HL-60 (cell line): ENCODE data around the gene ADIG.

Source experiments
- DNase-seq, 2 experiments: peaks; one replicate each; pipeline ENCODE4 v3.0.0-alpha.2; 2010 to 2020; ENCODE audit warnings: low read depth in 1 of 2, low spot score in 1 of 2
- H3K27ac ChIP-seq: fragments of 250-450 bp; sonication (Bioruptor Pico); replicated peaks from 2 replicates; pipeline ENCODE4 v1.5.1; 2020; ENCODE audit warnings: mild to moderate bottlenecking, moderate library complexity
- H3K27me3 ChIP-seq: fragments of 250-450 bp; sonication (Bioruptor Pico); 2 replicates; pipeline ENCODE4 v1.5.1; 2021; ENCODE audit warnings: mild to moderate bottlenecking, moderate library complexity; ENCODE audit not compliant: insufficient read depth, poor library complexity, severe bottlenecking
- H3K4me3 ChIP-seq: replicated peaks from 2 replicates; pipeline ENCODE4 v1.5.1; 2011; ENCODE audit warnings: mild to moderate bottlenecking, control low read depth, low read length; ENCODE audit not compliant: insufficient read depth
- CTCF ChIP-seq: IDR thresholded peaks from one replicate; pipeline ENCODE4 v1.5.1; 2011; ENCODE audit warnings: low read length, control low read depth, inconsistent platforms; ENCODE audit not compliant: insufficient read depth
- GABPA ChIP-seq: IDR thresholded peaks from 2 replicates; pipeline ENCODE4 v1.6.1; 2012; ENCODE audit warnings: low read depth
- POLR2AphosphoS5 ChIP-seq: IDR thresholded peaks from 2 replicates; pipeline ENCODE4 v1.6.1; 2012; ENCODE audit warnings: low read depth
- REST ChIP-seq: IDR thresholded peaks from 2 replicates; pipeline ENCODE4 v1.6.1; 2012; ENCODE audit warnings: low read depth; ENCODE audit not compliant: insufficient replicate concordance
- SPI1 ChIP-seq: IDR thresholded peaks from 2 replicates; pipeline ENCODE4 v1.6.1; 2012; ENCODE audit warnings: low read depth, mild to moderate bottlenecking, borderline replicate concordance

The ADIG gene

GRCh38 chr20:38607351-38607750, 26.4 kb downstream of the ADIG start:
- no peak for DNase-seq
- H3K27me3 ChIP-seq, result peaks cover 11% of the 10 kb centered on the region
- H3K4me3 ChIP-seq, result no peak overlapping the region
- no peak overlapping the region for H3K27ac ChIP-seq
- TF ChIP-seq SPI1, result no peak
- TF ChIP-seq CTCF, result no peak
- TF ChIP-seq REST, result no peak
- TF ChIP-seq POLR2AphosphoS5, result no peak
- no peak for TF ChIP-seq GABPA

- Histone ChIP-seq H3K27me3 (peaks cover 3% of the 10 kb centered on the region), H3K4me3 (no peak overlapping the region), H3K27ac (no peak overlapping the region)
- DNase-seq, result no peak
- TF ChIP-seq POLR2AphosphoS5 (no peak), CTCF (no peak)
Measured at GRCh38 chr20:38608188-38608587, 27.2 kb downstream of the ADIG start.

GRCh38 chr20:38609815-38610214, 28.8 kb downstream of the ADIG start:
- H3K27me3 ChIP-seq, result no peaks in the 10 kb centered on the region
- TF ChIP-seq CTCF (no peak), SPI1 (no peak), REST (no peak), GABPA (no peak), POLR2AphosphoS5 (no peak)
- H3K4me3 ChIP-seq, result no peak overlapping the region
- no peak for DNase-seq
- no peak overlapping the region for H3K27ac ChIP-seq

GRCh38 chr20:38610521-38610920, 29.5 kb downstream of the ADIG start:
- H3K27me3 ChIP-seq, result no peaks in the 10 kb centered on the region
- DNase-seq, result no peak
- no peak overlapping the region for H3K27ac ChIP-seq
- no peak overlapping the region for H3K4me3 ChIP-seq
- no peak for TF ChIP-seq POLR2AphosphoS5
- TF ChIP-seq SPI1, result no peak
- TF ChIP-seq REST, result no peak
- TF ChIP-seq GABPA, result no peak
- TF ChIP-seq CTCF, result no peak
